Measurements from ENCODE around the gene MINDY4.

The MINDY4 gene

DNA sequence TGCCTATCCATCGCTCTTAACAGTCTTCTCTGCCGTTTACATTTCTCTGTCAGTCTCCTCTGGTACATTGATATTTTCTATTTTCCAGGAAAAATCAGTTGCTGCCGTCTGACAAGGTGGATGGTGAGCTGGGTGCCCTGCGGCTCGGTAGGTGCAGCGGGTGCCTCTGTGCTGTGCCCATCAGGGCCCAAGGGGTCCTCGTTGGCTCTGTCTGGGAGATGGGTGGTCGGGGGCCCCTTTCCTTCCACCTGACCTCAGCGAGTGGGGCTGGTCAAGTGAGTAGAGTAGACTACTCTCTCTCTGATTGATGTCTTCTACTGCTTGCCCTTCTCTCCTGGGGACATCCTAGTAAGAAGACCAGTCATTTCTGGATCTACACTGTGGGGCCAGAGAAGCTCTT, 57.4 kb downstream of the MINDY4 start (continued):
- TF ChIP-seq ZNF202 (tag by site-specific recombination; IDR thresholded peaks at IDR 0.05; ENCODE audit: borderline replicate concordance) (no peak), SP7 (tag by site-specific recombination; IDR thresholded peaks at IDR 0.05) (no peak), ZNF558 (tag by site-specific recombination; IDR thresholded peaks at IDR 0.05) (no peak)

DNA sequence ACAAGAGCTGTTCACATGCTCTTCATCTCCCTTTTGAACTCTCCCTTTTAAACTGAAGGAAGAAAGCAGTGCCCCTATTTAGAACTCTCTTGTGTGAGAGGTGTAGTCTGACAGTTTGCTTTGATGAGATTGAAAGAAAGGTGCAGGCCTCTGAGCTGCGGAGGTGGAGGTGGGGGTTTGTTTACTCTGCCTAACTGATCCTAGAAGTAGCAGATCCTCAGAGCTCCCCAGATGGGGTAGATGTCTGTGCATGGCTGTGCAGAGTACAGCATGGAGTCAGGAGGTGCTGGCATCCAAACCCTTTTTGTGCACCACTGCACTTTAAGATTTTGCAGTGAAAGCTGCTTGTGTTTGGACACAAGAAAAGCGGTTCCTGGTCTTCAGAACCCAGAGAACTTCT, 58.3 kb downstream of the MINDY4 start:
- H3K9me3 ChIP-seq (ENCODE audit: control insufficient read depth, insufficient read depth, low read depth, low read length), result no peaks in the 10 kb centered on the region
- POLR2A ChIA-PET, result no interaction called here

DNA sequence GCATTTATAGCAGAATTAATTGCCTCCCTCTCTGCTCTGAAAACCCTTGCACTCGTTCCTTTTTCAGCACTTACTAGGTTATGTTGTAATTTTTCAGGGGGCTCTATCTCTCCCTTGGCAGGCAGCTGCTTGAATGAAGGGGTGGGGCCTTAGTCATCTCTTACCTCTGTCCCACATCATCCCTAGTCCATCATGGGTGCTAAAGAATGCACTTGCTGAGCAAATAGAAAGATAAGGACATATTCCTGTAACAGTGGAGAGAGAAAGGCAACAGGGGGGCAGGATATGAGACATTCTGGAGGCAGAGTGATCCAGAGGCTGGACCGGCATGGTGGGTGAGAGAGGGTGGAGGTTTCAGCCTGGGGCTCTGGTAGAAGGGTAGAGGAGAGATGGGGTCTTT, 60.0 kb downstream of the MINDY4 start:
- Histone ChIP-seq H3K9me3 (ENCODE audit: control insufficient read depth, insufficient read depth, low read depth, low read length) (no peaks in the 10 kb centered on the region), H3K27ac (ENCODE audit: extremely low read depth, low read depth, low read length) (no peak overlapping the region), H3K36me3 (ENCODE audit: control insufficient read depth in 2 of 2, insufficient read depth in 1 of 2, low read length in 2 of 2) (no peaks in the 10 kb centered on the region), H3K4me3 (ENCODE audit: low read depth, low read length) (no peak overlapping the region), H3K4me1 (ENCODE audit: control insufficient read depth, insufficient read depth, low read length) (no peaks in the 10 kb centered on the region)
- ChIA-PET CTCF (no interaction called here), POLR2A (no interaction called here)
- TF ChIP-seq, protein P1, sequence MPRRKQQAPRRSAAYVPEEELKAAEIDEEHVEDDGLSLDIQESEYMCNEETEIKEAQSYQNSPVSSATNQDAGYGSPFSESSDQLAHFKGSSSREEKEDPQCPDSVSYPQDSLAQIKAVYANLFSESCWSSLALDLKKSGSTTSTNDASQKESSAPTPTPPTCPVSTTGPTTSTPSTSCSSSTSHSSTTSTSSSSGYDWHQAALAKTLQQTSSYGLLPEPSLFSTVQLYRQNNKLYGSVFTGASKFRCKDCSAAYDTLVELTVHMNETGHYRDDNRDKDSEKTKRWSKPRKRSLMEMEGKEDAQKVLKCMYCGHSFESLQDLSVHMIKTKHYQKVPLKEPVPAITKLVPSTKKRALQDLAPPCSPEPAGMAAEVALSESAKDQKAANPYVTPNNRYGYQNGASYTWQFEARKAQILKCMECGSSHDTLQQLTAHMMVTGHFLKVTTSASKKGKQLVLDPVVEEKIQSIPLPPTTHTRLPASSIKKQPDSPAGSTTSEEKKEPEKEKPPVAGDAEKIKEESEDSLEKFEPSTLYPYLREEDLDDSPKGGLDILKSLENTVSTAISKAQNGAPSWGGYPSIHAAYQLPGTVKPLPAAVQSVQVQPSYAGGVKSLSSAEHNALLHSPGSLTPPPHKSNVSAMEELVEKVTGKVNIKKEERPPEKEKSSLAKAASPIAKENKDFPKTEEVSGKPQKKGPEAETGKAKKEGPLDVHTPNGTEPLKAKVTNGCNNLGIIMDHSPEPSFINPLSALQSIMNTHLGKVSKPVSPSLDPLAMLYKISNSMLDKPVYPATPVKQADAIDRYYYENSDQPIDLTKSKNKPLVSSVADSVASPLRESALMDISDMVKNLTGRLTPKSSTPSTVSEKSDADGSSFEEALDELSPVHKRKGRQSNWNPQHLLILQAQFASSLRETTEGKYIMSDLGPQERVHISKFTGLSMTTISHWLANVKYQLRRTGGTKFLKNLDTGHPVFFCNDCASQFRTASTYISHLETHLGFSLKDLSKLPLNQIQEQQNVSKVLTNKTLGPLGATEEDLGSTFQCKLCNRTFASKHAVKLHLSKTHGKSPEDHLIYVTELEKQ (tag by site-specific recombination; IDR thresholded peaks at IDR 0.05; ENCODE audit: borderline replicate concordance), result no peak
- TF ChIP-seq, protein P2, sequence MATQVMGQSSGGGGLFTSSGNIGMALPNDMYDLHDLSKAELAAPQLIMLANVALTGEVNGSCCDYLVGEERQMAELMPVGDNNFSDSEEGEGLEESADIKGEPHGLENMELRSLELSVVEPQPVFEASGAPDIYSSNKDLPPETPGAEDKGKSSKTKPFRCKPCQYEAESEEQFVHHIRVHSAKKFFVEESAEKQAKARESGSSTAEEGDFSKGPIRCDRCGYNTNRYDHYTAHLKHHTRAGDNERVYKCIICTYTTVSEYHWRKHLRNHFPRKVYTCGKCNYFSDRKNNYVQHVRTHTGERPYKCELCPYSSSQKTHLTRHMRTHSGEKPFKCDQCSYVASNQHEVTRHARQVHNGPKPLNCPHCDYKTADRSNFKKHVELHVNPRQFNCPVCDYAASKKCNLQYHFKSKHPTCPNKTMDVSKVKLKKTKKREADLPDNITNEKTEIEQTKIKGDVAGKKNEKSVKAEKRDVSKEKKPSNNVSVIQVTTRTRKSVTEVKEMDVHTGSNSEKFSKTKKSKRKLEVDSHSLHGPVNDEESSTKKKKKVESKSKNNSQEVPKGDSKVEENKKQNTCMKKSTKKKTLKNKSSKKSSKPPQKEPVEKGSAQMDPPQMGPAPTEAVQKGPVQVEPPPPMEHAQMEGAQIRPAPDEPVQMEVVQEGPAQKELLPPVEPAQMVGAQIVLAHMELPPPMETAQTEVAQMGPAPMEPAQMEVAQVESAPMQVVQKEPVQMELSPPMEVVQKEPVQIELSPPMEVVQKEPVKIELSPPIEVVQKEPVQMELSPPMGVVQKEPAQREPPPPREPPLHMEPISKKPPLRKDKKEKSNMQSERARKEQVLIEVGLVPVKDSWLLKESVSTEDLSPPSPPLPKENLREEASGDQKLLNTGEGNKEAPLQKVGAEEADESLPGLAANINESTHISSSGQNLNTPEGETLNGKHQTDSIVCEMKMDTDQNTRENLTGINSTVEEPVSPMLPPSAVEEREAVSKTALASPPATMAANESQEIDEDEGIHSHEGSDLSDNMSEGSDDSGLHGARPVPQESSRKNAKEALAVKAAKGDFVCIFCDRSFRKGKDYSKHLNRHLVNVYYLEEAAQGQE (tag by site-specific recombination; IDR thresholded peaks at IDR 0.05), result no peak
- TF ChIP-seq, protein P3, sequence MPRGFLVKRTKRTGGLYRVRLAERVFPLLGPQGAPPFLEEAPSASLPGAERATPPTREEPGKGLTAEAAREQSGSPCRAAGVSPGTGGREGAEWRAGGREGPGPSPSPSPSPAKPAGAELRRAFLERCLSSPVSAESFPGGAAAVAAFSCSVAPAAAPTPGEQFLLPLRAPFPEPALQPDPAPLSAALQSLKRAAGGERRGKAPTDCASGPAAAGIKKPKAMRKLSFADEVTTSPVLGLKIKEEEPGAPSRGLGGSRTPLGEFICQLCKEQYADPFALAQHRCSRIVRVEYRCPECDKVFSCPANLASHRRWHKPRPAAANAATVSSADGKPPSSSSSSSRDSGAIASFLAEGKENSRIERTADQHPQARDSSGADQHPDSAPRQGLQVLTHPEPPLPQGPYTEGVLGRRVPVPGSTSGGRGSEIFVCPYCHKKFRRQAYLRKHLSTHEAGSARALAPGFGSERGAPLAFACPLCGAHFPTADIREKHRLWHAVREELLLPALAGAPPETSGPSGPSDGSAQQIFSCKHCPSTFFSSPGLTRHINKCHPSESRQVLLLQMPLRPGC (tag by site-specific recombination; IDR thresholded peaks at IDR 0.05), result no peak

More for the DNA sequence above, 58.3 kb downstream of the MINDY4 start:
- CTCF ChIA-PET, result no interaction called here
- H3K27ac ChIP-seq (ENCODE audit: extremely low read depth, low read depth, low read length), result no peak overlapping the region
- no peak overlapping the region for H3K4me3 ChIP-seq (ENCODE audit: low read depth, low read length)
- no peaks in the 10 kb centered on the region for H3K4me1 ChIP-seq (ENCODE audit: control insufficient read depth, insufficient read depth, low read length)
- no peaks in the 10 kb centered on the region for H3K36me3 ChIP-seq (ENCODE audit: control insufficient read depth in 2 of 2, insufficient read depth in 1 of 2, low read length in 2 of 2)
- TF ChIP-seq ZNF473 (tag by site-specific recombination; IDR thresholded peaks at IDR 0.05) (no peak), ZNF214 (tag by site-specific recombination; IDR thresholded peaks at IDR 0.05; ENCODE audit: borderline replicate concordance) (no peak), ZNF391 (tag by site-specific recombination; IDR thresholded peaks at IDR 0.05; ENCODE audit: borderline replicate concordance, low read depth) (no peak), ZNF48 (tag by site-specific recombination; IDR thresholded peaks at IDR 0.05) (no peak), ZNF324 (tag by site-specific recombination; IDR thresholded peaks at IDR 0.05) (no peak), ZBTB7A (tag by site-specific recombination; IDR thresholded peaks at IDR 0.05; ENCODE audit: low read depth) (no peak), ZNF548 (tag by site-specific recombination; IDR thresholded peaks at IDR 0.05) (no peak), ZNF423 (tag by site-specific recombination; IDR thresholded peaks at IDR 0.05) (no peak), SP7 (tag by site-specific recombination; IDR thresholded peaks at IDR 0.05) (no peak)
- TF ChIP-seq, protein P4, sequence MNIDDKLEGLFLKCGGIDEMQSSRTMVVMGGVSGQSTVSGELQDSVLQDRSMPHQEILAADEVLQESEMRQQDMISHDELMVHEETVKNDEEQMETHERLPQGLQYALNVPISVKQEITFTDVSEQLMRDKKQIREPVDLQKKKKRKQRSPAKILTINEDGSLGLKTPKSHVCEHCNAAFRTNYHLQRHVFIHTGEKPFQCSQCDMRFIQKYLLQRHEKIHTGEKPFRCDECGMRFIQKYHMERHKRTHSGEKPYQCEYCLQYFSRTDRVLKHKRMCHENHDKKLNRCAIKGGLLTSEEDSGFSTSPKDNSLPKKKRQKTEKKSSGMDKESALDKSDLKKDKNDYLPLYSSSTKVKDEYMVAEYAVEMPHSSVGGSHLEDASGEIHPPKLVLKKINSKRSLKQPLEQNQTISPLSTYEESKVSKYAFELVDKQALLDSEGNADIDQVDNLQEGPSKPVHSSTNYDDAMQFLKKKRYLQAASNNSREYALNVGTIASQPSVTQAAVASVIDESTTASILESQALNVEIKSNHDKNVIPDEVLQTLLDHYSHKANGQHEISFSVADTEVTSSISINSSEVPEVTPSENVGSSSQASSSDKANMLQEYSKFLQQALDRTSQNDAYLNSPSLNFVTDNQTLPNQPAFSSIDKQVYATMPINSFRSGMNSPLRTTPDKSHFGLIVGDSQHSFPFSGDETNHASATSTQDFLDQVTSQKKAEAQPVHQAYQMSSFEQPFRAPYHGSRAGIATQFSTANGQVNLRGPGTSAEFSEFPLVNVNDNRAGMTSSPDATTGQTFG (tag by site-specific recombination; IDR thresholded peaks at IDR 0.05; ENCODE audit: borderline replicate concordance), result no peak
- TF ChIP-seq, protein P5, sequence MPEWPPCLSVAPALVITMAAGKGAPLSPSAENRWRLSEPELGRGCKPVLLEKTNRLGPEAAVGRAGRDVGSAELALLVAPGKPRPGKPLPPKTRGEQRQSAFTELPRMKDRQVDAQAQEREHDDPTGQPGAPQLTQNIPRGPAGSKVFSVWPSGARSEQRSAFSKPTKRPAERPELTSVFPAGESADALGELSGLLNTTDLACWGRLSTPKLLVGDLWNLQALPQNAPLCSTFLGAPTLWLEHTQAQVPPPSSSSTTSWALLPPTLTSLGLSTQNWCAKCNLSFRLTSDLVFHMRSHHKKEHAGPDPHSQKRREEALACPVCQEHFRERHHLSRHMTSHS (tag by site-specific recombination; IDR thresholded peaks at IDR 0.05), result no peak
- TF ChIP-seq, protein P6, sequence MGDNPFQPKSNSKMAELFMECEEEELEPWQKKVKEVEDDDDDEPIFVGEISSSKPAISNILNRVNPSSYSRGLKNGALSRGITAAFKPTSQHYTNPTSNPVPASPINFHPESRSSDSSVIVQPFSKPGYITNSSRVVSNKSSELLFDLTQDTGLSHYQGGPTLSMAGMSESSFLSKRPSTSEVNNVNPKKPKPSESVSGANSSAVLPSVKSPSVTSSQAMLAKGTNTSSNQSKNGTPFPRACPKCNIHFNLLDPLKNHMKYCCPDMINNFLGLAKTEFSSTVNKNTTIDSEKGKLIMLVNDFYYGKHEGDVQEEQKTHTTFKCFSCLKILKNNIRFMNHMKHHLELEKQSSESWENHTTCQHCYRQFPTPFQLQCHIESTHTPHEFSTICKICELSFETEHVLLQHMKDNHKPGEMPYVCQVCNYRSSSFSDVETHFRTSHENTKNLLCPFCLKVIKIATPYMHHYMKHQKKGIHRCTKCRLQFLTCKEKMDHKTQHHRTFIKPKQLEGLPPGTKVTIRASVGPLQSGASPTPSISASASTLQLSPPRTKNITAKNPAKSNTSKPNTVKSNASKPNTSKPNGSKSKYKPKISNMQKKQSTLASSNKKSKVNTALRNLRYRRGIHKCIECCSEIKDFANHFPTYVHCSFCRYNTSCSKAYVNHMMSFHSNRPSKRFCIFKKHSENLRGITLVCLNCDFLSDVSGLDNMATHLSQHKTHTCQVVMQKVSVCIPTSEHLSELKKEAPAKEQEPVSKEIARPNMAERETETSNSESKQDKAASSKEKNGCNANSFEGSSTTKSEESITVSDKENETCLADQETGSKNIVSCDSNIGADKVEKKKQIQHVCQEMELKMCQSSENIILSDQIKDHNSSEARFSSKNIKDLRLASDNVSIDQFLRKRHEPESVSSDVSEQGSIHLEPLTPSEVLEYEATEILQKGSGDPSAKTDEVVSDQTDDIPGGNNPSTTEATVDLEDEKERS (tag by site-specific recombination; IDR thresholded peaks at IDR 0.05), result no peak
- TF ChIP-seq, protein P7, sequence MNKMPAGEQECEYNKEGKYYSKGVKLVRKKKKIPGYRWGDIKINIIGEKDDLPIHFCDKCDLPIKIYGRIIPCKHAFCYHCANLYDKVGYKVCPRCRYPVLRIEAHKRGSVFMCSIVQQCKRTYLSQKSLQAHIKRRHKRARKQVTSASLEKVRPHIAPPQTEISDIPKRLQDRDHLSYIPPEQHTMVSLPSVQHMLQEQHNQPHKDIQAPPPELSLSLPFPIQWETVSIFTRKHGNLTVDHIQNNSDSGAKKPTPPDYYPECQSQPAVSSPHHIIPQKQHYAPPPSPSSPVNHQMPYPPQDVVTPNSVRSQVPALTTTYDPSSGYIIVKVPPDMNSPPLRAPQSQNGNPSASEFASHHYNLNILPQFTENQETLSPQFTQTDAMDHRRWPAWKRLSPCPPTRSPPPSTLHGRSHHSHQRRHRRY (tag by site-specific recombination; IDR thresholded peaks at IDR 0.05), result no peak
